Glomerular endothelial cell (primary cell): ENCODE measurements around the gene RAB33A. TPM values are rescaled to one million over a fixed set of nuclear protein-coding genes. Genes with fewer than 3 reads are reported as not detected.
"Not testable (repeated sequence)": the region's sequence is repeated elsewhere in the genome, so short reads cannot be mapped to it uniquely, and the experiment has no call there.

ENCODE experiments used
- DNase-seq: peaks from one replicate; pipeline ENCODE4 v3.0.0-alpha.2; 2011; ENCODE audit warnings: low read depth, low spot score; ENCODE audit errors: extremely low read depth
- total RNA-seq: library from RNA; depleted of rRNA; stranded (reverse); fragments of >200 nt; gene quantifications from 2 replicates; pipeline ENCODE4 v1.2.3, GENCODE V29; 2015

The RAB33A gene
- total RNA-seq, 1 donor from 2014 or later: 0.47 TPM

DNA sequence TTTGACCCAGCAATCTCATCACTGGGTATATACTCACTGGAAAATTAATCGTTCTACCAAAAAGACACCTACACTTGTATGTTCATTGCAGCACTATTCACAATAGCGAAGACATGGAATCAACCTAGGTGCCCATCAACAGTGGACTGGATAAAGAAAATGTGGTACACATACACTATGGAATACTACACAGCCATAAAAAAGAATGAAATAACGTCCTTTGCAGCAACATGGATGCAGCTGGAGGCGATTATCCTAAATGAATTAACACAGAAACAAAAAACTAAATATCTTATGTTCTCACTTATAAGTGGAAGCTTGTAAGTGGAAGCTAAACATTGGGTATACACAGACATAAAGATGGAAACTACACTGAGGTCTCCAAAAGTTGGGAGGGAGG is 59.4 kb downstream of the RAB33A start:
- not testable (repeated sequence) for DNase-seq

Other genes with a start within 250 kb of the RAB33A start
- 6.2 and 12.4 TPM in 2 replicates for gene BCORL1, start 189.3 kb upstream of the RAB33A start, total RNA-seq
- gene ELF4, start 61.5 kb upstream of the RAB33A start, total RNA-seq: 27.4 and 29.9 TPM in 2 replicates
- gene AIFM1, start 6.1 kb upstream of the RAB33A start, total RNA-seq: 16.4 and 16.9 TPM in 2 replicates
- 4.5 and 5.2 TPM in 2 replicates for gene ZNF280C, start 96.9 kb downstream of the RAB33A start, total RNA-seq
- 10.9 and 11.1 TPM in 2 replicates for gene SLC25A14, start 168.0 kb downstream of the RAB33A start, total RNA-seq
- not detected in 2 replicates for gene GPR119, start 213.7 kb downstream of the RAB33A start, total RNA-seq
- gene RBMX2, start 230.0 kb downstream of the RAB33A start, total RNA-seq: 14.4 and 19.7 TPM in 2 replicates